PC-9 (cell line): ENCODE measurements around the gene CERS3. TPM values are rescaled to one million over a fixed set of nuclear protein-coding genes. Genes with fewer than 3 reads are reported as not detected.

ENCODE experiments used
- BruUV-seq: library from RNA; stranded (reverse); fragments of 400-500 nt; replicated peaks from 2 replicates; lab custom pipeline; 2021; lab: Mats Ljungman, UMichigan
- CTCF ChIA-PET: fragments of 300-600 bp; sonication (Branson Sonifier 250); formaldehyde crosslinking; loops from one replicate; lab custom pipeline; 2022; ENCODE audit warnings: antibody characterized with exemption; lab: Charles Lee
- POLR2A ChIA-PET: fragments of 300-600 bp; sonication (Branson Sonifier 250); formaldehyde crosslinking; loops from one replicate; lab custom pipeline; 2022; ENCODE audit warnings: antibody characterized with exemption; ENCODE audit not compliant: unreplicated experiment; lab: Charles Lee
- DNase-seq, 2 experiments: peaks; one replicate each; pipeline versions ENCODE4 v3.0.0 to v3.0.0-alpha.2; 2015 to 2022; ENCODE audit warnings: mixed read lengths in 1 of 2
- H2AFZ ChIP-seq: fragments of 200-600 bp; sonication (generic); 2 replicates; pipeline ENCODE4 v1.8.1; 2017; ENCODE audit warnings: antibody characterized with exemption
- H3F3A ChIP-seq: fragments of 200-600 bp; sonication (generic); 2 replicates; pipeline ENCODE4 v1.8.1; 2017; ENCODE audit warnings: antibody characterized with exemption, mild to moderate bottlenecking, low read depth; ENCODE audit not compliant: insufficient read depth
- H3K27ac ChIP-seq: fragments of 200-600 bp; sonication (generic); 2 replicates; pipeline ENCODE4 v1.6.1; 2016; ENCODE audit warnings: mixed run types
- H3K27me3 ChIP-seq: fragments of 200-600 bp; sonication (generic); 2 replicates; pipeline ENCODE4 v1.6.1; 2016; ENCODE audit warnings: low read depth, mixed run types; ENCODE audit not compliant: insufficient read depth
- H3K36me3 ChIP-seq: fragments of 200-600 bp; sonication (generic); 2 replicates; pipeline ENCODE4 v1.6.1; 2016; ENCODE audit warnings: low read depth, mixed run types
- H3K4me1 ChIP-seq: fragments of 200-600 bp; sonication (generic); replicated peaks from 2 replicates; pipeline ENCODE4 v1.6.1; 2016; ENCODE audit warnings: mixed run types; ENCODE audit not compliant: insufficient read depth
- H3K4me2 ChIP-seq: fragments of 200-600 bp; sonication (generic); 2 replicates; pipeline ENCODE4 v1.6.1; 2017; ENCODE audit warnings: mixed run types
- H3K4me3 ChIP-seq: fragments of 200-600 bp; sonication (generic); 2 replicates; pipeline ENCODE4 v1.6.1; 2016; ENCODE audit warnings: mixed run types
- H3K79me2 ChIP-seq: fragments of 200-600 bp; sonication (generic); 2 replicates; pipeline ENCODE4 v1.6.1; 2017; ENCODE audit warnings: low read depth, mixed run types
- H3K9me2 ChIP-seq: fragments of 200-600 bp; sonication (generic); 2 replicates; pipeline ENCODE4 v1.8.1; 2017; ENCODE audit warnings: mild to moderate bottlenecking; ENCODE audit not compliant: insufficient read depth
- H3K9me3 ChIP-seq: fragments of 200-600 bp; sonication (generic); 2 replicates; pipeline ENCODE4 v1.8.1; 2016; ENCODE audit warnings: low read depth; ENCODE audit not compliant: insufficient read depth
- H4K20me1 ChIP-seq: fragments of 200-600 bp; sonication (generic); 2 replicates; pipeline ENCODE4 v1.8.1; 2017; ENCODE audit not compliant: insufficient read depth
- CTCF ChIP-seq: fragments of 200-600 bp; sonication (generic); conservative IDR thresholded peaks from 2 replicates; pipeline ENCODE4 v1.6.1; 2017; ENCODE audit warnings: mixed run types, antibody characterized with exemption, mild to moderate bottlenecking, moderate library complexity
- EZH2 ChIP-seq: fragments of 200-600 bp; sonication (generic); IDR thresholded peaks from 2 replicates; pipeline ENCODE4 v1.8.0; 2017; ENCODE audit warnings: antibody characterized with exemption, low read depth
- intact Hi-C: fragments of 100-400 bp; cut with micrococcal nuclease; formaldehyde crosslinking; loops from one replicate; pipeline ENCODE4 v1.10.0; 2022; ENCODE audit not compliant: unreplicated experiment
- total RNA-seq: library from RNA; stranded (reverse); gene quantifications from 2 replicates; pipeline ENCODE4 v1.2.3, GENCODE V29; 2021

CERS3 gene
- total RNA-seq, 1 experiment from 2014 or later, result not detected

DNA sequence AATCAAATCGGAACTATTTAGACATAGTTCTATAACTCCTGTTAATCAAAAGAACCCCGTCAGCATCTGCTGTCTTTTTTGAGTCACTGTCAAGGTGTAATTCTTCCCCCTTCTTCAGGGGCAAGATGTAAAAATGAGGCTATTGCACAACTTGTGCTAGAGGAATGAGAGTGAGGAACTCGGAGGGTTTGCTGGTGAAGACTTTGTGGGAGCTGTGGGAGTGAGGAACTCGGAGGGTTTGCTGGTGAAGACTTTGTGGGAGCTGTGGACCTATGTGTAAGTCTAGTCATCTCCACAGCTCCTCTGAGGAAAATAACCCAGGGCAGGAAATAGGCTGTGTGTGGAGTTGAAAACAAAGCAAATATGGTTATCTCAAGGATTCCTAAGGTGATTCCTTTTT, 2.5 kb upstream of the CERS3 start:
- no peaks in the 10 kb centered on the region for H4K20me1 ChIP-seq
- no peak for DNase-seq
- H3F3A ChIP-seq, result no peaks in the 10 kb centered on the region
- CTCF ChIA-PET, result no interaction called here
- H3K79me2 ChIP-seq, result no peaks in the 10 kb centered on the region
- POLR2A ChIA-PET, result no interaction called here
- no peaks in the 10 kb centered on the region for H3K9me2 ChIP-seq
- H3K27ac ChIP-seq, result no peak overlapping the region
- no peaks in the 10 kb centered on the region for H3K9me3 ChIP-seq
- H3K27me3 ChIP-seq, result peaks cover 76% of the 10 kb centered on the region
- no peak overlapping the region for H3K4me3 ChIP-seq
- no peaks in the 10 kb centered on the region for H3K4me1 ChIP-seq
- H3K4me2 ChIP-seq, result no peak overlapping the region
- no TSS peak for BruUV-seq
- TF ChIP-seq CTCF (no peak), EZH2 (no peak)
- intact Hi-C loops, result no loop called here
- no peak overlapping the region for H2AFZ ChIP-seq
- no peaks in the 10 kb centered on the region for H3K36me3 ChIP-seq

- Histone ChIP-seq H2AFZ (no peak overlapping the region), H3K4me1 (no peaks in the 10 kb centered on the region), H3K4me3 (no peak overlapping the region), H3K36me3 (no peaks in the 10 kb centered on the region), H3K9me2 (no peaks in the 10 kb centered on the region), H3K79me2 (no peaks in the 10 kb centered on the region), H3K27me3 (peaks cover 69% of the 10 kb centered on the region), H4K20me1 (no peaks in the 10 kb centered on the region), H3K9me3 (no peaks in the 10 kb centered on the region), H3K4me2 (no peak overlapping the region), H3F3A (no peaks in the 10 kb centered on the region), H3K27ac (no peak overlapping the region)
- BruUV-seq, result no TSS peak
- intact Hi-C loops, result no loop called here
- no peak for TF ChIP-seq CTCF
- no peak for TF ChIP-seq EZH2
- DNase-seq, result no peak
- POLR2A ChIA-PET, result no interaction called here
- CTCF ChIA-PET, result no interaction called here
Measured at GRCh38 chr15:100529556-100529955, 806 bp upstream of the CERS3 start.

DNA sequence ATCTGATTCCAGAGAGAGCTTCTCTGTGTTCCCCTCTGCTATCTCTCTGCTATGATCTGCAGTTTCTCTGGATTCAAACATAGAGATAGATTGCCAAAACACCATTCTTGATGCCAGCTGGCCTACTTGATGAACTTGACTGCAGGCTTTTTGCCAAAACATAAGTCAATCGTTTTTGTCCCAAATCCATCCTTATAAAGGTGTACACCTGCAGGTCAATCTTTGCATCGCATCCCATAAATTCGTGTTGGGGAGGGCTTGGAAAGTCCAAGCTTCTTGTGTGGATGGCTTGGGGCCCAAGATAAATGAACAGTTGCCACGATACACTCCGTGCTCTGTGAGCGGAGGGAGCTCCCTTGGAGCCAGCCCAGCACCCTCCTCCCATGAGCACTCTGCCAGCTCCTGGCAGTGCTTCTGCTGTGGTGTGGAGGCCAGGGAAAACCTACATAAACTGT, 2.7 kb downstream of the CERS3 start:
- Histone ChIP-seq H3K27ac (no peak overlapping the region), H4K20me1 (no peaks in the 10 kb centered on the region), H3K36me3 (no peaks in the 10 kb centered on the region), H3K79me2 (no peaks in the 10 kb centered on the region), H3K4me2 (no peak overlapping the region), H3K4me3 (no peak overlapping the region), H3K27me3 (peaks cover 50% of the 10 kb centered on the region), H3K9me2 (no peaks in the 10 kb centered on the region), H2AFZ (no peak overlapping the region), H3F3A (no peaks in the 10 kb centered on the region), H3K4me1 (no peaks in the 10 kb centered on the region), H3K9me3 (no peaks in the 10 kb centered on the region)
- TF ChIP-seq CTCF (no peak), EZH2 (no peak)
- ChIA-PET CTCF (no interaction called here), POLR2A (no interaction called here)
- no TSS peak for BruUV-seq
- DNase-seq, result no peak
- intact Hi-C loops, result no loop called here
